ENCODE data around the gene PPID. TPM values are rescaled to one million over a fixed set of nuclear protein-coding genes. Genes with fewer than 3 reads are reported as not detected.
A peak's percentile ranks its signal among the peaks of the same experiment; 100 is the strongest.
"Not testable (repeated sequence)": the region's sequence is repeated elsewhere in the genome, so short reads cannot be mapped to it uniquely, and the experiment has no call there.

PPID gene
- total RNA-seq = 19.6 TPM
- long read RNA-seq, transcript PPID-201 (10 exons, 1,823 nt) = major isoform, 174 of 207 reads
- long read RNA-seq, partial matches to known transcripts = 11 of 207 reads
- long read RNA-seq, other reads (novel, unspliced or antisense) = 22 of 207 reads

GRCh38 chr4:158722917-158723793, at the start of gene PPID:
Gene PPID (minus strand): TSS chr4:158723396. CDS start chr4:158723288, 108 bp downstream.
- DNase-seq (ENCODE audit: low spot score) = peak; percentile 96

GRCh38 chr4:158771776-158772175, 48.6 kb upstream of the PPID start:
- no peak for DNase-seq (ENCODE audit: low spot score)

- DNase-seq (ENCODE audit: low spot score) = no peak
These were observed 47.5 kb upstream of the PPID start for GRCh38 chr4:158770671-158771070.

- DNase-seq (ENCODE audit: low spot score) = no peak
These were observed 46.2 kb upstream of the PPID start for GRCh38 chr4:158769175-158769921.

GRCh38 chr4:158768555-158769174, 45.5 kb upstream of the PPID start, which contains the start of gene FNIP2:
Gene FNIP2 (plus strand): TSS chr4:158769026. CDS start chr4:158769213, 187 bp downstream.
- DNase-seq (ENCODE audit: low spot score) = peak; percentile 93

- DNase-seq (ENCODE audit: low spot score) = no peak
These were observed 44.3 kb upstream of the PPID start for GRCh38 chr4:158767451-158767850.

- no peak for DNase-seq (ENCODE audit: low spot score)
These were observed 43.3 kb upstream of the PPID start for GRCh38 chr4:158766434-158767044.

- no peak for DNase-seq (ENCODE audit: low spot score)
These were observed 40.3 kb upstream of the PPID start for GRCh38 chr4:158763462-158763861.

- DNase-seq (ENCODE audit: low spot score) = no peak
These were observed 39.4 kb upstream of the PPID start for GRCh38 chr4:158762553-158762952.

- DNase-seq (ENCODE audit: low spot score) = no peak
These were observed 37.7 kb upstream of the PPID start for GRCh38 chr4:158760866-158761265.

- DNase-seq (ENCODE audit: low spot score) = not testable (repeated sequence)
These were observed 36.3 kb upstream of the PPID start for GRCh38 chr4:158759539-158759938.

- no peak for DNase-seq (ENCODE audit: low spot score)
These were observed 35.5 kb upstream of the PPID start for GRCh38 chr4:158758703-158759102.

GRCh38 chr4:158758142-158758541, 34.9 kb upstream of the PPID start:
- no peak for DNase-seq (ENCODE audit: low spot score)

GRCh38 chr4:158756588-158756987, 33.4 kb upstream of the PPID start:
- no peak for DNase-seq (ENCODE audit: low spot score)

GRCh38 chr4:158755819-158756218, 32.6 kb upstream of the PPID start:
- not testable (repeated sequence) for DNase-seq (ENCODE audit: low spot score)

GRCh38 chr4:158754385-158755180, 31.4 kb upstream of the PPID start:
- no peak for DNase-seq (ENCODE audit: low spot score)

- DNase-seq (ENCODE audit: low spot score) = no peak
These were observed 27.2 kb upstream of the PPID start for GRCh38 chr4:158750379-158750778.

- DNase-seq (ENCODE audit: low spot score) = not testable (repeated sequence)
These were observed 23.3 kb upstream of the PPID start for GRCh38 chr4:158746537-158746936.

GRCh38 chr4:158741326-158742021, 18.3 kb upstream of the PPID start:
- DNase-seq (ENCODE audit: low spot score) = no peak

GRCh38 chr4:158739600-158739999, 16.4 kb upstream of the PPID start:
- no peak for DNase-seq (ENCODE audit: low spot score)
